ENCODE data around the gene RORB.

GRCh38 chr9:74683322-74683721 lies 186.2 kb downstream of the RORB start:
- TF ChIP-seq POLR2A (IDR thresholded peaks at IDR 0.05): no peak
- TF ChIP-seq CTCF (IDR thresholded peaks at IDR 0.05): no peak
